Skin epidermis (tissue), 12 donors: ENCODE measurements around the gene COL5A3.
"Not testable (repeated sequence)": the region's sequence is repeated elsewhere in the genome, so short reads cannot be mapped to it uniquely, and the experiment has no call there.

Experiments
- H3K27ac ChIP-seq, 21 experiments: fragments of 200-600 bp; sonication (generic) in 11 of 21; one replicate each; pipeline ENCODE4 v1.5.0; 2020; ENCODE audit warnings: mild to moderate bottlenecking in 3 of 21, inconsistent platforms in 2 of 21, moderate library complexity in 2 of 21
- H3K4me3 ChIP-seq, 7 experiments: fragments of 200-600 bp; sonication (generic) in 2 of 7; one replicate each; pipeline ENCODE4 v1.5.0; 2020; ENCODE audit warnings: inconsistent platforms in 2 of 7, mild to moderate bottlenecking in 2 of 7, moderate library complexity in 1 of 7

COL5A3 gene

GRCh38 chr19:10010247-10010691, at the start of gene COL5A3:
COL5A3 (minus strand) TSS chr19:10010504; CDS start chr19:10010385, 119 bp downstream.
- Histone ChIP-seq H3K27ac (peak within 1 kb of the TSS in 20 of 21 experiments; percentile 0 to 87 (median 67)), H3K4me3 (peak within 1 kb of the TSS; percentile 23 to 50 (median 40))

- Histone ChIP-seq H3K4me3 (no peak overlapping the region), H3K27ac (no peak overlapping the region)
Observed at GRCh38 chr19:10052602-10053360, 42.5 kb upstream of the COL5A3 start.

- Histone ChIP-seq H3K27ac (no peak overlapping the region), H3K4me3 (no peak overlapping the region)
Observed at GRCh38 chr19:10049626-10050025, 39.3 kb upstream of the COL5A3 start.

GRCh38 chr19:10045371-10045770, 35.1 kb upstream of the COL5A3 start:
- no peak overlapping the region for H3K27ac ChIP-seq

GRCh38 chr19:10044390-10044789, 34.1 kb upstream of the COL5A3 start:
- no peak overlapping the region for H3K27ac ChIP-seq
- H3K4me3 ChIP-seq = no peak overlapping the region

More at GRCh38 chr19:10045371-10045770, 35.1 kb upstream of the COL5A3 start:
- no peak overlapping the region for H3K4me3 ChIP-seq

- no peak overlapping the region for H3K4me3 ChIP-seq
Observed at GRCh38 chr19:10043286-10043927, 33.1 kb upstream of the COL5A3 start.

DNA sequence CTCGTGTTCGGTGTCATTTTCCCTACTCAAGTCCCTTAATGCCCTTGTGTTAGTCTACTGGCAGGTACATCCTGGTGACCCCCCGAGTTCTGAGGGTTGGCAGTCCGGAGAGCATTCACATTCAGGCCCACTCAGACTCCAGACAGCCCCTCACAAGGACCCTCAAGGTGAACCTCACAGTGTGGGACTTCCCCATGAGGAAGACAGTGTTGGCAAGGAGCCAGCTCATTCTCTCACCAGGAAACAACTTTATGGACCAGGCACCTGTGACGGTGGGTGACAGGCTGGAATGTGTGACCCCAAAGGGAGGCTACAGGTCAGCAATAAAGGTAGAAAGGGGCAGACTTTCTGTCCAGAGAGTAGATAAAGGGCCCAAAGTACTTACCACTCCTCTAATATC, 27.5 kb upstream of the COL5A3 start:
- Histone ChIP-seq H3K4me3 (no peak overlapping the region), H3K27ac (no peak overlapping the region)

More at GRCh38 chr19:10043286-10043927, 33.1 kb upstream of the COL5A3 start:
- H3K27ac ChIP-seq = no peak overlapping the region

GRCh38 chr19:10037367-10037766, 27.1 kb upstream of the COL5A3 start:
- Histone ChIP-seq H3K4me3 (no peak overlapping the region), H3K27ac (no peak overlapping the region)

GRCh38 chr19:10036601-10037071, 26.3 kb upstream of the COL5A3 start:
- H3K27ac ChIP-seq = no peak overlapping the region
- H3K4me3 ChIP-seq = no peak overlapping the region

DNA sequence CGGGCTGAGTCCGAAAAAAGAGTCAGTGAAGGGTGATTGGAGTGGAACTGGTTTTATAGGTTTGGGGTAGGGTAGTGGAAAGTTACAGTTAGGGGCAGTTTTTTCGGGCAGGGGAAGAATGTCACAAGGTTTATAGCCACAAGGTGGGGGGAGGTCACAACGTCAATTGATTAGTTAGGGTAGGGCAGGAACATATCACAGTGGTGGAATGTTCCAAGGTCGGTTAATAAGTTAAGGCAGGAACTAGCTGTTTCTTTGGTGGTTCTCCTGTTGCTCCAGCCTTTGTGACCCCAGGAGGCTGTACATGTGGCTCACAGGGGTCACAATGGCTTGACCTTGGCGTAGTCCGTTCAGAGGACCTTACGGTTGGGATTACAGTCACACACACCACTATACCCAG, 23.3 kb upstream of the COL5A3 start:
- no peak overlapping the region for H3K27ac ChIP-seq
- no peak overlapping the region for H3K4me3 ChIP-seq

DNA sequence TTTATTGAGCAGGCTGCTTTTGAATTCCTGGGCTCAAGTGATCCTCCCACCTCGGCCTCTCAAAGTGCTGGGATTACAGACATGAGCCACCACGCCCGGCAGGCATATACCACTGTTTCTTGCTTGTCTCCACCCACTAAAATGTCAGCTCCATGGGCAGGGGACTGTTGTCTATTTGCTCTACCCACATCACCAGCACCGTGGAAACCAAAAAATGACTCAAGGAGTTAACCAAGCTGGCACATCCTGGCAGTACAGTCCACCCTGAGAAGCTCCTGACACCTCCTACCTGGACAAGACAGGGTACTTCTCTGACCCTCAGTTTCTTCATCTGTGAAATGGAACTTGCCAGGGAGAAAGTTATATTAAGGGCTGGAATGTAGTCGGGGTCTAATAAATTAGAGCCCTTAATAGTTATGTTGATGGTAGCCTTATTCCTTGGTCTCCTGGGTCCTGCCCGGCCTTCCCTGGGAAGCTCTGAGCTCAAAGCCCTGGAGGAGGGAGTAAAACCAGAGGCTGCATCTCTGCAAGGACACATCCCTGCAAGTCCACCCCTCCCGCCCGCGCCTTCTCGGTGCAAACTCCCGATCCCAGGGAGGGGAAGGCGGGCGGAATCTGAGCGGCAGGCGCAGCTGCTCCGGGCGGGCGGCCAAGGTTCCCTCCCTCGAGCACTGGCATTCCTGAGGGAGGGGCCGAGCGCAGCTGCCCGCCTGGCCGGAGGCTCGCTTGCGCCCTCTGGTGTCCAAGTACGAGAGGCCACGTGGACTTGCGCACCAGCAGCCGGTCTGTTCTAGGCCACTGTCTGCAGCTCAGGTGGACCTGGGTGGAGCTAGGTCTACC, 17.1 kb upstream of the COL5A3 start:
- H3K4me3 ChIP-seq = no peak overlapping the region
- peak overlapping the region in 2 of 21 experiments; percentile 1 to 33 for H3K27ac ChIP-seq

GRCh38 chr19:10026744-10027143, 16.4 kb upstream of the COL5A3 start:
- Histone ChIP-seq H3K27ac (no peak overlapping the region), H3K4me3 (no peak overlapping the region)

GRCh38 chr19:10023096-10023495, 12.8 kb upstream of the COL5A3 start:
- H3K27ac ChIP-seq, H3K4me3 ChIP-seq: not testable (repeated sequence)

- Histone ChIP-seq H3K4me3 (no peak overlapping the region), H3K27ac (no peak overlapping the region)
Observed at GRCh38 chr19:10021863-10022262, 11.6 kb upstream of the COL5A3 start.

DNA sequence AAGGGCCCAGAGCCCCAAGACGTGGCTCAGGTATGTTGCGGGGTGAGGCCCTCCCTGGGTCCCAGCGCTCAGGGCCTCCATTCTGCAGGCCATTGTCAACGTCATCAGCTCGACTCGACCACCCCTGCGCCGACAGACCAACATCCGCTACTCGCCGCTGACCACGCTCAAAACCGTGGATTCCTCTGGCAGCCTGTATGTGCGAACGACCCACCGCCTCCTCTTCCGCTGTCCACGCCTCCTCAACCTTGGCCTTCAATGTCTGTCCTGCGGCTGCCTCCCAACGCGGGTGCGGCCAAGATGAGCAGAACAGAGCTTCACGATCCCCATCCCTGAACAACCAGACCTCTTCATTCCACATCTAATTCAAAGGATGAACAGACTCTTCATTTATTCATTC, 11.1 kb upstream of the COL5A3 start:
- H3K4me3 ChIP-seq = no peak overlapping the region
- H3K27ac ChIP-seq = no peak overlapping the region

- Histone ChIP-seq H3K27ac (no peak overlapping the region), H3K4me3 (no peak overlapping the region)
Observed at GRCh38 chr19:10020851-10021250, 10.5 kb upstream of the COL5A3 start.

- Histone ChIP-seq H3K4me3 (no peak overlapping the region), H3K27ac (no peak overlapping the region)
Observed at GRCh38 chr19:10019246-10019645, 8.9 kb upstream of the COL5A3 start.

GRCh38 chr19:10018786-10019185, 8.5 kb upstream of the COL5A3 start:
- H3K27ac ChIP-seq = peak overlapping the region in 1 of 21 experiments; percentile 55
- H3K4me3 ChIP-seq = no peak overlapping the region

DNA sequence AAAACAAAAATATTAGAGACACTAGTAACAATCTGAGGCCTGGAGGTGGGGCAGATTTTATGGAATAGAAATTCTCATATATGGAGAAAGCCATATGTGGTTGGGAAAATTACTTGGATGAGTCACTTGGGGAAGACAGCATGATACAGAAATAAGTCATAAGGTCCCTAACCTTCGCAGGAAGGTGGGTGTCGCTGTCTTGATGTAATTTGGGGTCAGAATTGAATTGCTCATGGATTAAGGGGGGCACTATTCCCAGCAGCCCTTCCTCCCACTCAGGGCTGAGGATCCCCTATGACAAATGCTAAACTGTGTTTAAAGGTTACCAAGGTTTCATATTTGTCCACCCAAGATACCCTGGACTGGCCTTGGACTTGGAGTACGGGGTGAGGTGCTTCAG, 8.0 kb upstream of the COL5A3 start:
- Histone ChIP-seq H3K4me3 (no peak overlapping the region), H3K27ac (peak overlapping the region in 1 of 21 experiments; percentile 55)
